Parathyroid adenoma (tissue), 2 donors: ENCODE results near the gene TBC1D14.

Source experiments
- H2AFZ ChIP-seq: fragments of 300-600 bp; sonication (generic); one replicate; pipeline ENCODE4 v1.7.0; 2017; ENCODE audit warnings: antibody characterized with exemption, mild to moderate bottlenecking
- H3K27ac ChIP-seq: fragments of 300-600 bp; sonication (generic); one replicate; pipeline ENCODE4 v1.7.0; 2017
- H3K27me3 ChIP-seq: fragments of 300-600 bp; sonication (generic); one replicate; pipeline ENCODE4 v1.7.0; 2017; ENCODE audit warnings: low read length; ENCODE audit not compliant: control insufficient read depth, insufficient read depth
- H3K36me3 ChIP-seq: fragments of 300-600 bp; sonication (generic); one replicate; pipeline ENCODE4 v1.7.0; 2017; ENCODE audit warnings: low read length; ENCODE audit not compliant: control insufficient read depth, insufficient read depth
- H3K4me1 ChIP-seq: fragments of 300-600 bp; sonication (generic); one replicate; pipeline ENCODE4 v1.7.0; 2017; ENCODE audit warnings: control low read depth
- H3K4me2 ChIP-seq: fragments of 300-600 bp; sonication (generic); one replicate; pipeline ENCODE4 v1.7.0; 2017; ENCODE audit warnings: low read length
- H3K4me3 ChIP-seq: fragments of 300-600 bp; sonication (generic); one replicate; pipeline ENCODE4 v1.7.0; 2017; ENCODE audit warnings: low read depth, low read length
- H3K79me2 ChIP-seq: fragments of 300-600 bp; sonication (generic); one replicate; pipeline ENCODE4 v1.7.0; 2017; ENCODE audit warnings: control low read depth
- H3K9ac ChIP-seq: fragments of 300-600 bp; sonication (generic); one replicate; pipeline ENCODE4 v1.7.0; 2017; ENCODE audit warnings: mild to moderate bottlenecking
- H3K9me3 ChIP-seq: fragments of 300-600 bp; sonication (generic); one replicate; pipeline ENCODE4 v1.7.0; 2017; ENCODE audit warnings: low read length; ENCODE audit not compliant: control insufficient read depth
- CTCF ChIP-seq: fragments of 300-600 bp; sonication (generic); IDR thresholded peaks from one replicate; pipeline ENCODE4 v1.7.0; 2017; ENCODE audit warnings: antibody characterized with exemption, mild to moderate bottlenecking
- donor health status: primary hyperparathyroidism.

TBC1D14 gene

GRCh38 chr4:6969826-6970800 lies 60.5 kb downstream of the TBC1D14 start:
- H3K4me1 ChIP-seq, result peaks cover 4% of the 10 kb centered on the region
- H3K4me2 ChIP-seq, result peak overlapping the region; percentile 29
- no peaks in the 10 kb centered on the region for H3K27me3 ChIP-seq
- no peak overlapping the region for H3K4me3 ChIP-seq
- no peak overlapping the region for H3K9ac ChIP-seq
- H3K79me2 ChIP-seq, result peaks cover 3% of the 10 kb centered on the region
- H2AFZ ChIP-seq, result no peak overlapping the region
- no peak for TF ChIP-seq CTCF
- H3K36me3 ChIP-seq, result no peaks in the 10 kb centered on the region
- no peaks in the 10 kb centered on the region for H3K9me3 ChIP-seq
- H3K27ac ChIP-seq, result no peak overlapping the region

GRCh38 chr4:6971536-6972374 lies 62.1 kb downstream of the TBC1D14 start:
- Histone ChIP-seq H3K27ac (peak overlapping the region; percentile 74), H3K4me3 (no peak overlapping the region), H3K27me3 (no peaks in the 10 kb centered on the region), H3K79me2 (peaks cover 3% of the 10 kb centered on the region), H3K9me3 (no peaks in the 10 kb centered on the region), H3K9ac (no peak overlapping the region), H3K4me2 (peak overlapping the region; percentile 37), H3K4me1 (peaks cover 4% of the 10 kb centered on the region), H3K36me3 (no peaks in the 10 kb centered on the region), H2AFZ (no peak overlapping the region)
- no peak for TF ChIP-seq CTCF

GRCh38 chr4:6972375-6972650 lies 62.7 kb downstream of the TBC1D14 start:
- H3K4me3 ChIP-seq, result no peak overlapping the region
- no peak overlapping the region for H3K9ac ChIP-seq
- H3K79me2 ChIP-seq, result peaks cover 3% of the 10 kb centered on the region
- H3K4me1 ChIP-seq, result peaks cover 4% of the 10 kb centered on the region
- no peaks in the 10 kb centered on the region for H3K9me3 ChIP-seq
- peak overlapping the region; percentile 74 for H3K27ac ChIP-seq
- TF ChIP-seq CTCF, result no peak
- peak overlapping the region; percentile 37 for H3K4me2 ChIP-seq
- no peaks in the 10 kb centered on the region for H3K36me3 ChIP-seq
- H2AFZ ChIP-seq, result no peak overlapping the region
- no peaks in the 10 kb centered on the region for H3K27me3 ChIP-seq

- peaks cover 4% of the 10 kb centered on the region for H3K4me1 ChIP-seq
- peaks cover 3% of the 10 kb centered on the region for H3K79me2 ChIP-seq
- H3K9me3 ChIP-seq, result no peaks in the 10 kb centered on the region
- H2AFZ ChIP-seq, result peak overlapping the region; percentile 28
- no peaks in the 10 kb centered on the region for H3K27me3 ChIP-seq
- H3K4me3 ChIP-seq, result peak overlapping the region; percentile 20
- no peaks in the 10 kb centered on the region for H3K36me3 ChIP-seq
- no peak overlapping the region for H3K9ac ChIP-seq
- H3K27ac ChIP-seq, result peak overlapping the region; percentile 74
- H3K4me2 ChIP-seq, result peak overlapping the region; percentile 37
- TF ChIP-seq CTCF, result no peak
These were observed 63.3 kb downstream of the TBC1D14 start for GRCh38 chr4:6972911-6973310.
